A673 (cell line): Measurements from ENCODE around the gene SIVA1.

Experiments
- EZH2 ChIP-seq: fragments of 200-600 bp; sonication (generic); IDR thresholded peaks from 2 replicates; pipeline ENCODE4 v1.6.1; 2017; ENCODE audit warnings: borderline replicate concordance, low read depth, mild to moderate bottlenecking, mixed read lengths, antibody characterized with exemption, low read length; ENCODE audit not compliant: poor library complexity, severe bottlenecking
- TF ChIP-seq, protein P1 (sequence below): fragments of 300-800, 200-600 bp; sonication (generic); conservative IDR thresholded peaks from 2 replicates; pipeline ENCODE4 v1.5.1; 2017; ENCODE audit warnings: low read depth, mild to moderate bottlenecking, antibody characterized with exemption, low read length, moderate library complexity, mixed read lengths

DNA sequence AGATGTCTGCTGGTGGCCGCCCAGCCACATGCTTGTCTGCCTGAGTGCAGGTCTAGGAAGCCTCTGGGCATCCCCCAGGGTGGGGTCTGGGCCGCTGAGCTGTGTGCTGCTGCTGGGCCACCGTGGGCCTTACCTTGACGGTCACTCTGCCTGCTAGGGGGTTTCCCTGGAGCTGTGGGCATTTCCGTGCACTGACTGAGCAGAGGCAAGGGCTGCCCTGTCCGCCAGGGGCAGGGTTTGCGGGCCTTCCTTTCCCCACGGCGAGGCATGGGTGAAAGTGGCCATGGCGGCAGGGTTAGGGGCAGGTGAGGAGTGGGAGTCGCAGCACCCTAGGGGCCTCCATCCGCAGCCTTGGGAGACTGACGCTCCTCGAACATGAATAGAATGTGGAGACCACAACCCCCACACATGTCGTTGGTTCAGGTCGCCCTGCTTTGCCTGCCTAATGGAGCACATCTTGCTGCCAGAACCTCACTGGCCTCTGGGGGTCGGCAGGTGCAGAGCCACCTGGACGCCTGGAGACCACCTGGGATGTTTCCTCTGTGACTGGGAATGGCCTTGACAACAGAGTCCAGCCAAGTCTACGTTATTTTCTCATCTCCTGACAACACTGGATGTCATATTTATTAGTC, 50.4 kb downstream of the SIVA1 start:
- TF ChIP-seq, protein P1, sequence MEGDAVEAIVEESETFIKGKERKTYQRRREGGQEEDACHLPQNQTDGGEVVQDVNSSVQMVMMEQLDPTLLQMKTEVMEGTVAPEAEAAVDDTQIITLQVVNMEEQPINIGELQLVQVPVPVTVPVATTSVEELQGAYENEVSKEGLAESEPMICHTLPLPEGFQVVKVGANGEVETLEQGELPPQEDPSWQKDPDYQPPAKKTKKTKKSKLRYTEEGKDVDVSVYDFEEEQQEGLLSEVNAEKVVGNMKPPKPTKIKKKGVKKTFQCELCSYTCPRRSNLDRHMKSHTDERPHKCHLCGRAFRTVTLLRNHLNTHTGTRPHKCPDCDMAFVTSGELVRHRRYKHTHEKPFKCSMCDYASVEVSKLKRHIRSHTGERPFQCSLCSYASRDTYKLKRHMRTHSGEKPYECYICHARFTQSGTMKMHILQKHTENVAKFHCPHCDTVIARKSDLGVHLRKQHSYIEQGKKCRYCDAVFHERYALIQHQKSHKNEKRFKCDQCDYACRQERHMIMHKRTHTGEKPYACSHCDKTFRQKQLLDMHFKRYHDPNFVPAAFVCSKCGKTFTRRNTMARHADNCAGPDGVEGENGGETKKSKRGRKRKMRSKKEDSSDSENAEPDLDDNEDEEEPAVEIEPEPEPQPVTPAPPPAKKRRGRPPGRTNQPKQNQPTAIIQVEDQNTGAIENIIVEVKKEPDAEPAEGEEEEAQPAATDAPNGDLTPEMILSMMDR, result no peak
- TF ChIP-seq EZH2, result no peak
